Hepatocyte (in vitro differentiated cells): ENCODE data around the gene ADGRG4. TPM values are rescaled to one million over a fixed set of nuclear protein-coding genes. Genes with fewer than 3 reads are reported as not detected.

ENCODE experiments used
- DNase-seq: peaks from one replicate; pipeline ENCODE4 v3.0.0-alpha.2; 2016; ENCODE audit warnings: low spot score
- H2AFZ ChIP-seq: fragments of 200-600 bp; sonication (generic); 2 replicates; pipeline ENCODE4 v1.6.0; 2016; ENCODE audit warnings: antibody characterized with exemption, mild to moderate bottlenecking
- H3K27ac ChIP-seq: fragments of 200-600 bp; sonication (generic); 2 replicates; pipeline ENCODE4 v1.5.1; 2016; ENCODE audit warnings: mild to moderate bottlenecking
- H3K27me3 ChIP-seq: fragments of 200-600 bp; sonication (generic); 2 replicates; pipeline ENCODE4 v1.6.1; 2016
- H3K36me3 ChIP-seq: fragments of 200-600 bp; sonication (generic); replicated peaks from 2 replicates; pipeline ENCODE4 v1.5.1; 2016; ENCODE audit warnings: low read depth; ENCODE audit not compliant: insufficient read depth
- H3K4me1 ChIP-seq: fragments of 200-600 bp; sonication (generic); 2 replicates; pipeline ENCODE4 v1.5.1; 2016; ENCODE audit warnings: mild to moderate bottlenecking, moderate library complexity; ENCODE audit not compliant: insufficient read depth
- H3K4me2 ChIP-seq: fragments of 200-600 bp; sonication (generic); 2 replicates; pipeline ENCODE4 v1.6.0; 2016
- H3K4me3 ChIP-seq: fragments of 200-600 bp; sonication (generic); 2 replicates; pipeline ENCODE4 v1.5.1; 2016; ENCODE audit warnings: mild to moderate bottlenecking
- H3K79me2 ChIP-seq: fragments of 200-600 bp; sonication (generic); 2 replicates; pipeline ENCODE4 v1.6.0; 2017; ENCODE audit warnings: mild to moderate bottlenecking
- H3K9me2 ChIP-seq: fragments of 200-600 bp; sonication (generic); replicated peaks from 2 replicates; pipeline ENCODE4 v1.6.0; 2017; ENCODE audit warnings: mild to moderate bottlenecking; ENCODE audit not compliant: insufficient read depth
- H3K9me3 ChIP-seq: fragments of 200-600 bp; sonication (generic); 2 replicates; pipeline ENCODE4 v1.5.1; 2016; ENCODE audit warnings: low read depth, mild to moderate bottlenecking
- H4K20me1 ChIP-seq: fragments of 200-600 bp; sonication (generic); 2 replicates; pipeline ENCODE4 v1.6.0; 2016; ENCODE audit warnings: mild to moderate bottlenecking; ENCODE audit not compliant: insufficient read depth, poor library complexity, severe bottlenecking
- CTCF ChIP-seq: fragments of 200-600 bp; sonication (generic); IDR thresholded peaks from 2 replicates; pipeline ENCODE4 v1.5.1; 2016; ENCODE audit warnings: antibody characterized with exemption, mild to moderate bottlenecking; ENCODE audit not compliant: poor library complexity
- EZH2 ChIP-seq: fragments of 200-600 bp; sonication (generic); IDR thresholded peaks from 2 replicates; pipeline ENCODE4 v1.6.1; 2016; ENCODE audit warnings: antibody characterized with exemption, mild to moderate bottlenecking, borderline replicate concordance
- EZH2phosphoT487 ChIP-seq: fragments of 200-600 bp; sonication (generic); IDR thresholded peaks from one replicate; pipeline ENCODE4 v1.6.1; 2018; ENCODE audit warnings: antibody characterized with exemption, mild to moderate bottlenecking, low read depth, moderate library complexity; ENCODE audit not compliant: unreplicated experiment, severe bottlenecking
- WGBS: methylation state at CpG from one replicate; pipeline ENCODE4 v1.1.6; 2016; ENCODE audit warnings: low lambda C conversion rate; ENCODE audit errors: missing lambda C conversion rate; 5-methylcytosine and 5-hydroxymethylcytosine counted together
- polyA plus RNA-seq: library from polyadenylated mRNA; unstranded; fragments of >200 nt; fragmentation: Nextera tagmentation; extraction: Ambion mirVana; gene quantifications from 2 replicates; pipeline ENCODE4 v1.2.1, GENCODE V29; 2016
- total RNA-seq: library from RNA; depleted of rRNA; stranded (reverse); fragments of >200 nt; gene quantifications from 2 replicates; pipeline ENCODE4 v1.2.3, GENCODE V29; 2014

ADGRG4 gene
- total and polyA plus RNA-seq, 2 experiments from 2014 or later, result 0.27 TPM; not detected in 1

- Histone ChIP-seq H4K20me1 (no peaks in the 10 kb centered on the region), H3K9me2 (no peaks in the 10 kb centered on the region), H3K27ac (no peak overlapping the region), H2AFZ (no peak overlapping the region), H3K79me2 (no peaks in the 10 kb centered on the region), H3K4me2 (no peak overlapping the region), H3K4me1 (no peaks in the 10 kb centered on the region), H3K4me3 (no peak overlapping the region), H3K9me3 (no peaks in the 10 kb centered on the region), H3K36me3 (no peaks in the 10 kb centered on the region), H3K27me3 (no peaks in the 10 kb centered on the region)
- no peak for DNase-seq
- WGBS, result 83% methylated on average over 2 of the region's 2 CpGs
- TF ChIP-seq CTCF, result no peak
- no peak for TF ChIP-seq EZH2
- TF ChIP-seq EZH2phosphoT487, result no peak
Measured at GRCh38 chrX:136318156-136318555, 17.4 kb downstream of the ADGRG4 start.

GRCh38 chrX:136318895-136319597 is 18.3 kb downstream of the ADGRG4 start:
- no peak for DNase-seq
- H3K9me2 ChIP-seq, result no peaks in the 10 kb centered on the region
- 76% methylated on average over 8 of the region's 8 CpGs for WGBS

GRCh38 chrX:136319600-136319999 is 18.8 kb downstream of the ADGRG4 start:
- H3K4me3 ChIP-seq, result no peak overlapping the region
- H3K9me2 ChIP-seq, result no peaks in the 10 kb centered on the region
- H4K20me1 ChIP-seq, result no peaks in the 10 kb centered on the region
- no peaks in the 10 kb centered on the region for H3K4me1 ChIP-seq
- H3K4me2 ChIP-seq, result no peak overlapping the region
- H3K27me3 ChIP-seq, result no peaks in the 10 kb centered on the region
- no peak for DNase-seq
- no peak overlapping the region for H2AFZ ChIP-seq
- no peak overlapping the region for H3K27ac ChIP-seq
- H3K36me3 ChIP-seq, result no peaks in the 10 kb centered on the region
- TF ChIP-seq EZH2 (no peak), CTCF (no peak), EZH2phosphoT487 (no peak)
- no peaks in the 10 kb centered on the region for H3K9me3 ChIP-seq
- H3K79me2 ChIP-seq, result no peaks in the 10 kb centered on the region

More at GRCh38 chrX:136318895-136319597, 18.3 kb downstream of the ADGRG4 start:
- no peaks in the 10 kb centered on the region for H3K79me2 ChIP-seq
- H3K9me3 ChIP-seq, result no peaks in the 10 kb centered on the region
- H3K36me3 ChIP-seq, result no peaks in the 10 kb centered on the region
- H3K4me2 ChIP-seq, result no peak overlapping the region
- TF ChIP-seq CTCF, result no peak
- TF ChIP-seq EZH2, result no peak
- TF ChIP-seq EZH2phosphoT487, result no peak
- H2AFZ ChIP-seq, result no peak overlapping the region
- H3K4me3 ChIP-seq, result no peak overlapping the region
- no peaks in the 10 kb centered on the region for H4K20me1 ChIP-seq
- H3K27ac ChIP-seq, result no peak overlapping the region
- no peaks in the 10 kb centered on the region for H3K4me1 ChIP-seq
- no peaks in the 10 kb centered on the region for H3K27me3 ChIP-seq
